GM11168 (cell line): ENCODE measurements around the gene TEX55.
"Not testable (repeated sequence)": the region's sequence is repeated elsewhere in the genome, so short reads cannot be mapped to it uniquely, and the experiment has no call there.

Experiments used
- in situ Hi-C: fragments of 300-500 bp; cut with MboI; formaldehyde crosslinking; loops from one replicate; pipeline ENCODE4 v1.12.0; 2022; ENCODE audit warnings: low sequenced_read_pairs; ENCODE audit not compliant: unreplicated experiment

TEX55 gene

DNA sequence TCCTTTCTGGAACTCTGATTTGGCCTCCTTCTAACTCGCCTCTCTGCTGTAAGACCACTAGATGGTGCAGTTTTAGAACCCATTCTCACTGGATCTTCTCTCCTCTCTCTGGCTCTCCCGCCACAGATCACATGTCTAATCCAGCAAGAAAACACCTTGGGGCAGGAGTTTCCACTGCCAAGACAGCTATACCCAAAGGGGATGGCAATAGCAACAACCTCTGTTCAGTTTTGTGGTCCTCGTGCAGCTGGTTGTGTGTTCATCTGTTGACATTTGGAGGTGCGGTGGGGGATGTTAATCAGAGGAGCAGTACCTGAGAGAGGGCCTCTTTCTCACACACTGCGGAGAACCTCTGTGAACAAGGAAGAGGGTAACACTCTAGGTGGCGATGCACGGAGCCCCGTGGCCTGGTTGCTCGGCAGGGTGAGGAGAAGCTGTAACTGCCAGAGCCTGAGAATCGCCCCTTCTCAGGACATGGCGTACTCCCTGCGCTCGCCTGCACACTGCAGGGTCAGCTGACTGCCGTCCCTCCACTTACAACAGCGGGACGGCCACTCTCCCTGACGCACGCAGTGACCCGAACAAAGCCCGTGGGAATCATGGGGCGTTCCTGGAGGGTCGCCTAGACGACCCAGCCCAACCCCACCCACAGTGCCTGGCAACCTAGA is at the start of gene TEX55:
TSS of gene TEX55 (plus strand) at position 666 of the 668 bp plus-strand sequence. CDS start 25 bp downstream, outside the sequence.
- in situ Hi-C loops: loop anchor here (5.0 kb wide), 1 partner anchor 92 kb away; no protein-coding TSS in a partner anchor

DNA sequence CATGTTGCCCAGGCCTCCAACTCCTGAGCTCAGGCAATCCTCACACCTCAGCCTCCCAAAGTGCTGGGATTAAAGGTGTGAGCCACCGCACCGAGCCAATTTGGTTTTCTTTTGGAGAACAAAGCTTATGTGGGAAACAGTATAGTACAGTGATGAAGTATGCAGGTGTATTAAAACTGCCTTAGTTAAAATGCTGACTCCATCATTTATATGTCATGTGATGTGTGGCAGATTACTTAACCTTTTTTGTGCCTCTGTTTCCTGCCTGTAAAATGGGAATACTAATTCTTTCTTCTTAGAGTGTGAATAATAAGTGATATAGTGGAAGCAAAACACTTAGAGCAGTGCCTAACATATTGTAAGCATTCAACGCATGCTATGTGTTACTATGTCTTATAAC is 48.0 kb upstream of the TEX55 start:
- in situ Hi-C loops: loop anchor here (10.0 kb wide), 1 partner anchor 213 kb away; no protein-coding TSS in a partner anchor

DNA sequence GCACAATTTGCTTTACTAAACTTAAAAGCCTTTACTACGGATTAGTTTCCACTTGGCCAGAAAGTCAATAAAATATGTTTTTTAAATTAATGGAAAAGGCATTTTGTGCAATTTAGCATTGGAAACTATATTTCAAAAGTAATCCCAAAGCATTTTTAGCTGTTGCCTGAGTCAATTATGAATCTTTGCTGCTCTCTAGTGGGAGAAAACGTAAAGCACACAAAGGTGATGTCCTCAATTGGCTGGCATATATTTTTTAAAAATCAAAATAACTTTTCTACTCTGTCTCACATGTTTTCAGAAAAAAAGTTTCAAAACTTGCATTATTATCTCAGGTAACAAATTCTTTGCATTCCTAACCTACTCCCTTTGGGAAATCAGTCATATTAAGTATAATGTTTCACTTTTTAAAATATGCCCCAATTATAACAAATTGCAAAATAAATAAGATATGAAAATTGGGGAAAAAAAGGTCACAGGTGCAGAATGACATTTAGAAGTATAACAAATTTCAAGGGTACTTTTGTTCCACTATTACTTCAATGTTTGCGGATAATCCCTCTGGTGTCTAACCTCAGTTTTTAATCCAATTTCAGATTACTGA is 47.2 kb upstream of the TEX55 start:
- in situ Hi-C loops: loop anchor here (10.0 kb wide), 1 partner anchor 214 kb away; no protein-coding TSS in a partner anchor

DNA sequence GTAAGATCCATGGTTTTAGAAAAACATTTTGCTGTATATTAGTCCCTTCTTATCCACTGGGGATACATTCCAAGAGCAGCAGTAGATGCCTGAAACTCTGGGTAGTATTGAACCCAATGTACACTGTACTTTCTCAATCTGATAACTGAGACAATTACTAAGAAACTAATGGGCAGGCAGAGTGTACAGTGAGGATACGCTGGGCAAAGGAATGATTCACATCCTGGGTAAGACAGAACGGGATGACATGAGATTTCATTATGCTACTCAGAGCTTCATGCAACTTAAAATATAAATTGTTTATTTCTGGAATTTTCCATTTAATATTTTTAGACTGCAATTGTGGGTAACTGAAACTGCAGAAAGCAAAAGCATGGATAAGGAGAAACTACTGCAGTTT is 46.2 kb upstream of the TEX55 start:
- in situ Hi-C loops: loop anchor here (10.0 kb wide), 1 partner anchor 215 kb away; no protein-coding TSS in a partner anchor

DNA sequence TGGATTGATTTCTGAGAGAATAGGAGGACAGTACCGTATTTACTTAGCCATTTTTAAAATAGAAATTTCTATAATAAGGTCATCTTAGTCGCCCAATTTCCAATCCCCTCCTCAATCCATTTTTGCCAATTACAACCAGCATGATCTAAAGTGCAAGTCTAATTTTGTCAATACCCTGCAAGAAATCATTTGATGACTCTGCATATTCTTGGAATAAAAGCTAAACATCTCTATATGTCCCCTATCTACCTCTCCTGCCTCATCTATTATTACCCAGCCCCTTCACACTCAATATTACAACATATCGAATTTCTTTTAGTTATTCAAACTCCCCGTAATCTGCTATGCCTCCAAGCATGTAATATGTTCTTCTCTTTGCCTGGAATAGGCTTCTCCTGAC is 41.9 kb upstream of the TEX55 start:
- in situ Hi-C loops: no loop called here

DNA sequence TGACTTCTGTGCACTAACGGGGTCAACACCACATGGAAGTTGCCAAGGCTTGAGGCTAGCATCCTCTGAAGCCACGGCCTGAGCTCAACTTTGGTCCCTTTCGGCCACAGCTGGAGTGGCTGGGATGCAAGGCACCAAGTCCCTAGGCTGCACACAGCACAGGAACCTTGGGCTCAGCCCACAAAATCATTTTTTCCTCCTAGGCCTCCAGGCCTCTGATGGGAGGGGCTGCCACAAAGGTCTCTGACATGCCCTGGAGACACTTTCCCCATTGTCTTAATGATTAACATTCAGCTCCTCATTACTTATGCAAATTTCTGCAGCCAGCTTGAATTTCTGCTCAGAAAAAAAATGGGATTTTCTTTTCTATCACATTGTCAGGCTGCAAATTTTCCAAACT is 27.6 kb upstream of the TEX55 start:
- in situ Hi-C loops: not testable (repeated sequence)

DNA sequence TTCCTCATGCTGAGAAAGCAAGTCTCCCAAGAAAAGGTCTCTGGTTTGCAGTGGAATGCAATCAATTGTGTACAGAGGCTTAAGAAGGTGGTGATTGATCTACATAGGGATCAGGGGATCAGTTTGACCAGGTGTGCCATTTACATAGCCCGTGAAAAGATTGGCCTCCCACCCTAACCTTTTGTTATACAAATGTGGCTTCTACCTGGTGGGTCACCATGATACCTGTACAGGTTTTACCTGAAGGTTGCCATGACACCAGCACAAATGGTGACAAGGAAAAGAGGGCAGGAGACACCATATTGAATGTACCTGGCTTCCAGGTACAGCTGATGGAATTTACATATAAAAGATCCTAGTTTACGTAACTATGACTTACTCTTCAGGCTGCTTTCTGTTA is 25.5 kb upstream of the TEX55 start:
- in situ Hi-C loops: no loop called here

DNA sequence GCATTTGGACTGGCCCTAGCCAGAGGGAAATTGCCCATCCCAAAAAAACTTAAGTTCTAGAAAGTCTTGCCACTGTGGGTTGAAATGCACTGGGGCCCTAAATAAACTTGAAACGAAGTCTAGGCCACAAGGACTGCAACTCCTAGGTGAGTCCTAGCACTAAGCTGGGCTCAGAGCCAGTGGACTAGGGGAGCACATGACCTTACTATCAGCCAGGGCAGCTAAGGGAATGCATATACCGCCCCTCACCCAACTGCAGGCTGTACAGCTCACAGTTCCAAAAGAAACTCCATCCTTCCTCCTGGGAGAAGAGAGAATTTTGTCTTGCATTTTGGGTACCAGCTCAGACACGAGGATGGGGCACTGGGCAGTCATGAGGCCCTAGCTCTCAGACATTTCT is 23.6 kb upstream of the TEX55 start:
- in situ Hi-C loops: no loop called here

DNA sequence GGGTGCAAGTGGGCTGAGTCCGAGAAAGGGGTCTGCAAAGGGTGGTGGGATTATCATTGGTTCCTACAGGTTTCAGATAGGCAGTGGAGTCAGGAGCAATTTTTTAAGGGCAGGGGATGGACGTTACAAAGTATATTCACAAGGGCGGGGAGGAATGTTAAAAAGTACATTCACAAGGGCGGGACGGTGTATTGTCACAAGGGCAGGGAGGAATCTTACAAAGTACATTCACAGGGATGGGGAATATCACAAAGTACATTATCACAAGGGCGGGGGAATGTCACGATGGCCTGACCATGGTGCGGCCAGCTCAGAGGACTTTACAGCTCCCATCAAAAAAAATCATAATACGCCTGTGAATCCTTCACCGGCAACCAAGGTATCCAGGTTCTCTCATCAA is 20.6 kb upstream of the TEX55 start:
- in situ Hi-C loops: no loop called here

DNA sequence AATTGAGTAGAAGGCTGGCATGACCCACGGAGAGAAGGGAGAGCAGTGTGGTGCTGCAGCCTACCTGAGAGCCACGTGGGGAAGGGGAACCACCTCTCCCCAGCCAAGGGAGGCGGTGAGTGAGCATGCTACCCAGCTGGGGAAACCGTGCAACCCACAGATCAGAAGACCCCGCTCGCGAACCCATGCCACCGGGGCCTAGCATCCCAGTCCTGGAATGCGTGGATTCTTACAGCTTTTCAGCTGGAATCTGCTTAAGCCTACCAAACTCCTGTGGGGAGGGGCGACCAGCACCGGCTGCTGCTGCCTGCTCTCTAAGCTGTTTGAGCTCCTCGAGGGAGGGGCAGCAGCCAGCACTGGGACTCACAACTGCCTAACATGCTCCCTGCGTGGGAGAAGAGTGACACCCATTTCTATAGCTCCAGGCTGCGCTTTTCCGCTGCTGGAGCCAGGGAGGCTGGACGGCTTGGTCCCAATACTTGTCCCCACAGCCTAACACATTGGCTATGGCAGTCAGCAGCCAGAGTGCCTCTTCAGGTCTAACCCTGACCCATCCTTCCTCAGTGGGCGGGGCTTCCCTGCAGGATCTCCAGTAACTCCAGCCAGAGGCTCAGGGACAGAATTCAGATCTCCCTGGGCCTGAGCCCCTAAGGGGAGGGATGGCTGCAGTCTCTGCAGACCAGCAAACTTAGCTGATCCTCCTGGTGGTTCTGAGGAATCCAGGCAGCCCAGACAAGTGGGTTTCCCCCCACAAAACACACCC is 20.0 kb upstream of the TEX55 start:
- in situ Hi-C loops: no loop called here

DNA sequence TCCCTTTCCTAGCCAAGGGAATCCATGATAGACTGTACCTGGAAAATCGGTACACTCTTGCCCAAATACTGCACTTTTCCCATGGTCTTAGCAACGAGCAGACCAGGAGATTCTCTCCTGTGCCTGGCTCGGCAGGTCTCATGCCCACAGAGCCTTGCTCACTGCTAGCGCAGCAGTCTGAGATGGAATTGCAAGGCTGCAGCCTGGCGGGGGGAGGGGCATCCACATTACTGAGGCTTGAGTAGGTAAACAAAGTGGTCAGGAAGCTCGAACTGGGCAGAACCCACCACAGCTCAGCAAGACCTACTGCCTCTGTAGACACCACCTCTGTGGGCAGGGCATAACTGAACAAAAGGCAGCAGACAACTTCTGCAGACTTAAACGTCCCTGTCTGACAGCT is 15.7 kb upstream of the TEX55 start:
- in situ Hi-C loops: not testable (repeated sequence)

DNA sequence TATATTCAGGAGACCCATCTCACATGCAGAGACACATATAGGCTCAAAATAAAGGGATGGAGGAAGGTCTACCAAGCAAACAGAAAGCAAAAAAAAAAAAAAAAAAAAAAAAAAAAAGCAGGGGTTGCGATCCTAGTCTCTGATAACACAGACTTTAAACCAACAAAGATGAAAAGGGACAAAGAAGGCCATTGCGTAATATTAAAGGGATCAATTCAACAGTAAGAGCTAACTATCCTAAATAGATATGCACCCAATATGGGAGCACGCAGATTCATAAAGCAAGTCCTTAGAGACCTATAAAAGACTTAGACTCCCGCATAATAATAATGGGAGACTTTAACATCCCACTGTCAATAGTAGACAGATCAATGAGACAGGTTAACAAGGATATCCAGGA is 13.7 kb upstream of the TEX55 start:
- in situ Hi-C loops: not testable (repeated sequence)

DNA sequence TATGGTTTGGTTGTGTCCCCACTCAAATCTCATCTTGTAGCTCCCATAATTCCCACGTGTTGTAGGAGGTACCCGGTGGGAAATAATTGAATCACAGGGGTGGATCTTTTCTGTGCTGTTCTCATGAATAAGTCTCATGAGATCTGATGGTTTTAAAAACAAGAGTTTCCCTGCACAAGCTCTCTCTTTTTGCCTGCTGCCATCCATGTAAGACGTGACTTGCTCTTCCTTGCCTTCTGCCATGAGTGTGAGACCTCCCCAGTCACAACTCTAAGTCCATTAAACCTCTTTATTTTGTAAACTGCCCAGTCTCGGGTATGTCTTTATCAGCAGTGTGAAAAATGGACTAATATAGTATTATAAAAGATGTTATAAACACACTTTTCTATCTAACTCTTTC is 6.6 kb upstream of the TEX55 start:
- in situ Hi-C loops: not testable (repeated sequence)

DNA sequence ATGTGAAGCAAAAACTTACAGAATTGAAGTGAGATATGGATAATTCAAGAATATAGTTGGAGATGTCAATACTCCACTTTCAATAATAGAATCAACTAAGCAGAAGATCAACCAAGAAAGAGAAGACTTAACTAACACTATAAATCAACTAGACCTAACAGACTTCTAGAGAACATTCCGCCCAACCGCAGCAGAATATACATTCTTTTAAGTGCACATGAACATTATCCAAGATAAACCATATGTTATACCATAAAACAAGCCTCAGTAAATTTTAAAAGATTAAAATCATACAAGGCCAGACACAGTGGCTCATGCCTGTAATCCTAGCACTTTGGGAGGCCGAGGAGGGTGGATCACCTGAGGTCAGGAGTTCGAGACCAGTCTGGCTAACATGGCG is 5.5 kb upstream of the TEX55 start:
- in situ Hi-C loops: no loop called here

DNA sequence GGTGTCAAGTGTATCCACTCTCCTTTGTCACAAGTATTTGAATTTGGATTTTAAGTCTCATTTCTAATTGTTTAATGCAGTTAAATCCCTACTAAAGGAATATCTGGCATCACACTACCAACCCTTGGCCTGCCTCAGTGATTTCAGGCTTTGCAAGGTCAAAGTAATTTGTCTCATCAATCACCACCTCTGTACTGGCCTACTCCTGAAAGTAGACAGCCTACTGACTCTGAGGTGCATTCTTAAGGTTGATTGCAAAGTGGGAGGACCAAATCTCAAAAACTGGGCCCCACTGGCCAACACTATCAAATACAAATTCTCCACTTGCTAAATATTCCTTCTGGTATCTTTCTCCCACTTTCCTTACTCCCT is 851 bp upstream of the TEX55 start:
- in situ Hi-C loops: loop anchor here (5.0 kb wide), 1 partner anchor 92 kb away; no protein-coding TSS in a partner anchor

DNA sequence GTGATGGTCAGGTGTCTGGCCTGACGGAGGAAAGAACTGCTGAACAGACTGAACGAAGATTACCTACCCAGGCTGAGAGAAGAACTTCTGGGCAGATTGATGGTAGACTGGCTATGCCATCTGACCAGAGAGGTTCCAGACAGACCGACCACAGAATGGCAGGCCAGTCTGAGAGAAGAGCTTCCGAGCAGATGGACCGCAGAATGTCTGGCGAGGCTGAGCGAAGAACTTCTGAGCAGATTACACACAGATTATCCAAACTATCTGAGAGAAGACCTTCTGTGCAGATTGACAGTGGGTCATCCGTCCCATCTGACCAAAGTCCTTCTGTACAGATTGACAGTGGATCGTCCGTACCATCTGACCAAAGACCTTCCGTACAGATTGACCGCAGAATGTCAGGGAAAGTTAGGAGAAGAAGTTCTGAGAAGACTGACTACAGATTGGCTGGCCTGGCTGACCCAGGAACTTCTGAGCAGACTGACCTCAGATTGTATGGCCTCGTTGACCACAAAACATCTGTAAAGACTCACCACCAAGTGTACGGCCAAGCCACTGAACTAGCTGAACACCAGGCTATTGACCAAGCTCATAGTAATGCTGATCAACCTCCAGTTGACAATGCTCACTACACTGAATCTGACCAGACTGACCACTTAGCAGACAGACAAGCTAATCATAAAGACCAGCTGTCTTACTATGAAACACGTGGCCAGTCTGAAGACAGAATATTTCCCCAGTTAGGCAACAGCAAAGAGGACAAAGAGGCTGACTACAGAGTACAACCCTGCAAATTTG is 812 bp downstream of the TEX55 start:
- in situ Hi-C loops: loop anchor here (5.0 kb wide), 1 partner anchor 91 kb away; no protein-coding TSS in a partner anchor

DNA sequence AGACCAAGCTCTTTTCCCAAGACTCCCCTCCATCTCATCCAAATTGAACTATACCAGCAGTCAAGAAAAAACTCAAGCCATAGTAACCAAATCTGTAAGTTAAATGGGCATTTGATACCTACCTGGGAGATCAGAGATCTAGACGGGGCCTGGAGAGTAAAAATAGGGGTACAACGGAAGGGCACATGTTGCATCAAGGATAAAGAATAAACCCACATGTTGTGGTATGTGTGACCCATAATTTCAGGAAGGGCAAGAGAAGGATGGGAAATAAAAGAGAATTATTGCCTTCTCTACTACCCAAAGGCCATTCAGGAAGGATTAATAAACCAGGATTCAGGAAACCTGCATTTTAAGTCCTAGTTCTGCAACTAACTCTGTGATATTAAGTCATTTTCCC is 1.5 kb downstream of the TEX55 start:
- in situ Hi-C loops: loop anchor here (5.0 kb wide), 1 partner anchor 90 kb away; no protein-coding TSS in a partner anchor

DNA sequence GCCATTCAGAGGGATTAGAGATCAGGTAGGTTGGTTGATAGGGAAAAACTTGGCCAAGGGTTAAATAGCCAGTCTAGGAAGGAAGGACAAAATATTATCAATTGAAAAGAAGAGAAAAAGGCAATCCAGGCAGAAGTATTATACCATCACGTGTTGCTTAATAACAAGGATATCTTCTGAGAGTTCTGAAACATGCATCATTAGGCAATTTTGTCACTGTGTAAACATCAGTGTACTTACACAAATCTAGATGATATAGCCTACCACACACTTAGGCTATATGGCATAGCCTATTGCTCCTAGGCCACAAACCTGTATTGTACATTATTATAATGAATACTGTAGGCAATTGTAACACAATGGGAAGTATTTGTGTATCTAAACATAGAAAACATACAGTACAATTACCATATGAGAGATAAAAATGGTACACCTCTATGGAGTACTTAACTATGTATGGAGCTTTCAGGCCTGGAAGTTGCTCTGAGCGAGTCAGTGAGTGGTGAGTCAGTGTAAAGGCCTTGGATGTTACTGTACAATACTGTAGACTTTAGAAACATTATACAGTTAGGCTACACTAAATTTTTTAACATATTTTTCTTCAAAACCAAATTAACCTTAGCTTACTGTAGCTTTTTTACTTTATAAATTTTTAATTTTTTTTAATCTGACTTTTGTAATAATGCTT is 2.7 kb downstream of the TEX55 start:
- in situ Hi-C loops: loop anchor here (5.0 kb wide), 1 partner anchor 89 kb away; no protein-coding TSS in a partner anchor

DNA sequence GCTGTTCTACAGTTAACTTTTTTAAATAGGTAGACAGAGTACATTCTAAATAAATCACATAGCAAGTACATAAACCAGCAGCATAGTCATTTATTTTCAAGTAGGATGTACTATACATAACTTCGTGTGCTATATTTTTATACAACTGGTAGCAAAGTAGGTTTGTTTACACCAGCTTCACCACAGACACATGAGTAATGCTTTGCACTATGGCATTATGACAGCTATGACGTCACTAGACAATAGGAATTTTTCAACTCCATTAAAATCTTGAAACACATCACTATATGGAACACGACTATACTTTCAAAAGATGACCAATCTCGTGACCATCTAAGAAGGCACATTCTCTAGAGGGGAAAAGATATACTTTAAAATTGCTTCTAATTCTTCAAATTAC is 3.5 kb downstream of the TEX55 start:
- in situ Hi-C loops: loop anchor here (5.0 kb wide), 1 partner anchor 88 kb away; no protein-coding TSS in a partner anchor

DNA sequence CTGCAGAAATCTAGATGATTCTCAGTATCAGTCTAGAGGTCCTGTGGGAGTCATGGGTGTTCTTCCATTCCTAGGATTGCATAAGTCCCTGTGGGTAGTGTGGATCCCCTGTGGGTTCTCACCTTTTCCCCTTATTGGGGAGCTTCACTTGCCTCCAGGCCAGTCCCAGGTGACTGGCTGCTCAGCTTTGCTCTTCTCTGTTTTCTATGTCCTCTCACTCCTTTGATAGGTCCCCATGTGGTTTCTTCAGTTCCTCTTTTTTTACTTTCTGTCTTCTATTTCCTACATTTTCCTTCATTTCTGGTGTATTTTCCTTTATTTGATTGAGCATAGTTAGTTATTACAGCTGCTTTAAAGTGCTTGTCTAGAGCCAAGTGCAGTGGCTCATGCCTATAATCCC is 10.9 kb downstream of the TEX55 start:
- in situ Hi-C loops: no loop called here
